PC-9 (cell line): ENCODE measurements around the gene YRDC.

Source experiments
- EZH2 ChIP-seq: fragments of 200-600 bp; sonication (generic); IDR thresholded peaks from 2 replicates; pipeline ENCODE4 v1.8.0; 2017; ENCODE audit warnings: antibody characterized with exemption, low read depth
- TF ChIP-seq, protein P1 (sequence below): fragments of 200-600 bp; sonication (generic); conservative IDR thresholded peaks from 2 replicates; pipeline ENCODE4 v1.6.1; 2017; ENCODE audit warnings: mixed run types, antibody characterized with exemption, mild to moderate bottlenecking, moderate library complexity

DNA sequence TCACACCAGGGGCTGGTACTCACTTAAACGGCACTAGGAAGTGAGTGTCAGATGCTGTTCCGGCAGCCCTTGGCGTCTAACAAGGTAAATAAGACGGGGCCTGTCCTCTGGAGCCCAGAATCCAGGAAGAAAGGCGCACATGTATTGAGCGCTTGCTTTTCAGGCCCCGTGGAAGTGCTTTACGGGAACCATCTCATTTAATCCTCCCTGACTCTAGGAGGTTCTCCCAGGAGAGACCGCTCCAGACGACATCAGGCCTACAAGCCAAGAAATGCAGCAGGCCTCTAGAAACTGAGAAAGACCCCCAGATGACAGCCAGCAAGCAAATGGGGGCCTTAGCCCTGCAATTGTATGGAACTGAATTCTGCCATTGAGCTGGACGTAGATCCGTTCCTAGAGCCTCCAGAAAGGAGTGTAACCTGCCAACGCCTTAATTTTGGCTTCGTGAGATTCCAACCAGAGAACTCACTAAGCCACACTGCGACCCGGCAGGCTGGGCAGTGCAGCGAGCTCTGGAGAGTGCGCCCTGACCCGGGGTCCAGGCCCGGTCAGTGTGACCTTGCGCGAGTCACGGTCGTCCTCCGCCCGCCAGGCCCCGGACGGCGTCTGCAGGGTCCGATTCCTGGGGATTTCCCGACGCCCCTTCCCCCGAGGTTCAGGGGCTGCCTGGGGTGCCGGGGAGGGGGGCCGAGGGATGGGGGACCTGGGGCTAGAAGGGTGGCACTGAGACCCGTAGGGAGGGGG is 14.9 kb downstream of the YRDC start:
- TF ChIP-seq, protein P1, sequence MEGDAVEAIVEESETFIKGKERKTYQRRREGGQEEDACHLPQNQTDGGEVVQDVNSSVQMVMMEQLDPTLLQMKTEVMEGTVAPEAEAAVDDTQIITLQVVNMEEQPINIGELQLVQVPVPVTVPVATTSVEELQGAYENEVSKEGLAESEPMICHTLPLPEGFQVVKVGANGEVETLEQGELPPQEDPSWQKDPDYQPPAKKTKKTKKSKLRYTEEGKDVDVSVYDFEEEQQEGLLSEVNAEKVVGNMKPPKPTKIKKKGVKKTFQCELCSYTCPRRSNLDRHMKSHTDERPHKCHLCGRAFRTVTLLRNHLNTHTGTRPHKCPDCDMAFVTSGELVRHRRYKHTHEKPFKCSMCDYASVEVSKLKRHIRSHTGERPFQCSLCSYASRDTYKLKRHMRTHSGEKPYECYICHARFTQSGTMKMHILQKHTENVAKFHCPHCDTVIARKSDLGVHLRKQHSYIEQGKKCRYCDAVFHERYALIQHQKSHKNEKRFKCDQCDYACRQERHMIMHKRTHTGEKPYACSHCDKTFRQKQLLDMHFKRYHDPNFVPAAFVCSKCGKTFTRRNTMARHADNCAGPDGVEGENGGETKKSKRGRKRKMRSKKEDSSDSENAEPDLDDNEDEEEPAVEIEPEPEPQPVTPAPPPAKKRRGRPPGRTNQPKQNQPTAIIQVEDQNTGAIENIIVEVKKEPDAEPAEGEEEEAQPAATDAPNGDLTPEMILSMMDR: no peak
- no peak for TF ChIP-seq EZH2
